Liver (tissue), 9 donors: ENCODE results near the gene PTPN14. TPM values are rescaled to one million over a fixed set of nuclear protein-coding genes. Genes with fewer than 3 reads are reported as not detected.

Source experiments
- DNase-seq: peaks from one replicate; pipeline ENCODE4 v3.0.0-alpha.2; 2017; ENCODE audit warnings: low spot score
- H3K27ac ChIP-seq, 2 donors: one replicate each; pipeline ENCODE4 v1.7.0; 2013; ENCODE audit warnings: inconsistent platforms in 2 of 2, low read length in 2 of 2, control low read depth in 1 of 2, low read depth in 1 of 2, mild to moderate bottlenecking in 1 of 2
- H3K27me3 ChIP-seq, 4 donors: one replicate each; pipeline versions ENCODE4 v1.6.1 to v1.7.0; 2013; ENCODE audit warnings: low read length in 3 of 4, inconsistent platforms in 1 of 4, mild to moderate bottlenecking in 1 of 4, moderate library complexity in 1 of 4; ENCODE audit not compliant: control insufficient read depth in 4 of 4, insufficient read depth in 4 of 4
- H3K36me3 ChIP-seq, 4 donors: one replicate each; pipeline versions ENCODE4 v1.6.1 to v1.7.0; 2013; ENCODE audit warnings: low read length in 3 of 4, mild to moderate bottlenecking in 3 of 4, low read depth in 1 of 4, moderate library complexity in 1 of 4; ENCODE audit not compliant: control insufficient read depth in 4 of 4, insufficient read depth in 3 of 4
- H3K4me1 ChIP-seq, 4 donors: one replicate each; pipeline versions ENCODE4 v1.6.1 to v1.7.0; 2013; ENCODE audit warnings: low read length in 3 of 4, mild to moderate bottlenecking in 3 of 4, moderate library complexity in 1 of 4; ENCODE audit not compliant: control insufficient read depth in 4 of 4, insufficient read depth in 4 of 4
- H3K4me3 ChIP-seq, 3 donors: one replicate each; pipeline versions ENCODE4 v1.6.1 to v1.7.0; 2013; ENCODE audit warnings: low read length in 3 of 3, control low read depth in 1 of 3, low read depth in 1 of 3, mild to moderate bottlenecking in 1 of 3
- H3K9ac ChIP-seq, 2 donors: one replicate each; pipeline ENCODE4 v1.7.0; 2013; ENCODE audit warnings: low read length in 2 of 2, mild to moderate bottlenecking in 2 of 2, moderate library complexity in 2 of 2, control low read depth in 1 of 2, low read depth in 1 of 2
- H3K9me3 ChIP-seq, 4 donors: one replicate each; pipeline versions ENCODE4 v1.6.1 to v1.7.0; 2013; ENCODE audit warnings: low read length in 3 of 4; ENCODE audit not compliant: control insufficient read depth in 4 of 4
- CTCF ChIP-seq: fragments of 150-350 bp; IDR thresholded peaks from 2 replicates; pipeline ENCODE4 v1.5.1; 2017; ENCODE audit warnings: improper control_type of control experiment, low read depth, low read length; ENCODE audit not compliant: missing input control
- EGR1 ChIP-seq, 2 donors: IDR thresholded peaks; 2 replicates each; pipeline ENCODE4 v1.6.1; 2016 to 2018; ENCODE audit warnings: antibody characterized with exemption in 2 of 2, low read depth in 2 of 2
- FOXA1 ChIP-seq: IDR thresholded peaks from 2 replicates; pipeline ENCODE4 v1.6.1; 2016; ENCODE audit warnings: antibody characterized with exemption
- FOXA2 ChIP-seq: IDR thresholded peaks from 2 replicates; pipeline ENCODE4 v1.6.1; 2016; ENCODE audit warnings: antibody characterized with exemption
- GABPA ChIP-seq, 2 donors: IDR thresholded peaks in 1 of 2; conservative IDR thresholded peaks in 1 of 2; 2 replicates each; pipeline ENCODE4 v1.6.1; 2016; ENCODE audit warnings: antibody characterized with exemption in 2 of 2, mild to moderate bottlenecking in 1 of 2, moderate library complexity in 1 of 2
- HNF4A ChIP-seq, 2 donors: conservative IDR thresholded peaks; 2 replicates each; pipeline ENCODE4 v1.6.1; 2016; ENCODE audit warnings: antibody characterized with exemption in 2 of 2, mild to moderate bottlenecking in 2 of 2
- HNF4G ChIP-seq: IDR thresholded peaks from 2 replicates; pipeline ENCODE4 v1.6.1; 2016; ENCODE audit warnings: antibody characterized with exemption
- JUND ChIP-seq, 2 donors: IDR thresholded peaks; 2 replicates each; pipeline ENCODE4 v1.6.1; 2016; ENCODE audit warnings: antibody characterized with exemption in 2 of 2
- NR2F2 ChIP-seq: IDR thresholded peaks from 2 replicates; pipeline ENCODE4 v1.6.1; 2016; ENCODE audit warnings: antibody characterized with exemption
- RAD21 ChIP-seq, 2 donors: IDR thresholded peaks; 2 replicates each; pipeline ENCODE4 v1.6.1; 2016; ENCODE audit warnings: antibody characterized with exemption in 2 of 2, mild to moderate bottlenecking in 2 of 2
- REST ChIP-seq: IDR thresholded peaks from 2 replicates; pipeline ENCODE4 v1.6.1; 2016; ENCODE audit warnings: antibody characterized with exemption, mild to moderate bottlenecking
- RXRA ChIP-seq, 2 donors: IDR thresholded peaks; 2 replicates each; pipeline ENCODE4 v1.6.1; 2017 to 2018; ENCODE audit warnings: antibody characterized with exemption in 2 of 2, mild to moderate bottlenecking in 1 of 2
- SP1 ChIP-seq: IDR thresholded peaks from 2 replicates; pipeline ENCODE4 v1.6.1; 2018; ENCODE audit warnings: antibody characterized with exemption, mild to moderate bottlenecking
- TAF1 ChIP-seq: conservative IDR thresholded peaks from 2 replicates; pipeline ENCODE4 v1.6.1; 2016; ENCODE audit warnings: antibody characterized with exemption, mild to moderate bottlenecking
- YY1 ChIP-seq: IDR thresholded peaks from 2 replicates; pipeline ENCODE4 v1.6.1; 2016; ENCODE audit warnings: antibody characterized with exemption, mild to moderate bottlenecking
- WGBS: extraction: QIAGEN DNeasy Blood & Tissue Kit; methylation state at CpG from one replicate; pipeline ENCODE4 v1.1.7; 2013; 5-methylcytosine and 5-hydroxymethylcytosine counted together
- polyA plus RNA-seq, 2 donors: library from polyadenylated mRNA; stranded (reverse) in 1 of 2; unstranded in 1 of 2; fragments of 200-250 nt in 1 of 2; fragments of >200 nt in 1 of 2; fragmentation: Nextera tagmentation in 1 of 2; extraction: Ambion mirVana in 1 of 2; gene quantifications; one replicate each; pipeline versions ENCODE4 v1.2.1 to v1.2.3, GENCODE V29; 2013 to 2015
- total RNA-seq, 2 donors: library from RNA; depleted of rRNA; stranded (reverse); fragments of >200 nt; gene quantifications; one replicate each; pipeline ENCODE4 v1.2.3, GENCODE V29; 2014
- TF ChIP-seq, protein P1 (sequence below): IDR thresholded peaks from 2 replicates; pipeline ENCODE4 v1.6.1; 2016; ENCODE audit warnings: antibody characterized with exemption
- TF ChIP-seq, protein P2 (sequence below): IDR thresholded peaks from 2 replicates; pipeline ENCODE4 v1.6.1; 2016; ENCODE audit warnings: antibody characterized with exemption
- TF ChIP-seq, protein P3 (sequence below): IDR thresholded peaks from 2 replicates; pipeline ENCODE4 v1.6.1; 2016; ENCODE audit warnings: antibody characterized with exemption
- donor health status: healthy.
- donor health status: healthy.
- donor health status: healthy.
- donor health status: healthy.
- donor health status: healthy.

Gene PTPN14
- total and polyA plus RNA-seq, 4 donors, result 0.54 to 3.2 (median 1.5) TPM

- H3K4me1 ChIP-seq, result no peaks in the 10 kb centered on the region
- no peak overlapping the region for H3K9ac ChIP-seq
- H3K27me3 ChIP-seq, result no peaks in the 10 kb centered on the region
- no peak for DNase-seq
- WGBS, result 96% methylated on average over 2 of the region's 2 CpGs
- no peaks in the 10 kb centered on the region for H3K36me3 ChIP-seq
- H3K27ac ChIP-seq, result no peak overlapping the region
- no peaks in the 10 kb centered on the region for H3K9me3 ChIP-seq
- no peak overlapping the region for H3K4me3 ChIP-seq
- TF ChIP-seq, protein P1, sequence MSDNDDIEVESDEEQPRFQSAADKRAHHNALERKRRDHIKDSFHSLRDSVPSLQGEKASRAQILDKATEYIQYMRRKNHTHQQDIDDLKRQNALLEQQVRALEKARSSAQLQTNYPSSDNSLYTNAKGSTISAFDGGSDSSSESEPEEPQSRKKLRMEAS, result no peak
- TF ChIP-seq FOXA1 (no peak), REST (no peak), RAD21 (IDR thresholded peaks at IDR 0.05) (no peak), EGR1 (IDR thresholded peaks at IDR 0.05; ENCODE audit: low read depth in 2 of 2) (no peak), GABPA (IDR thresholded peaks at IDR 0.05 in 1 of 2, conservative IDR thresholded peaks at IDR 0.05 in 1 of 2) (no peak), NR2F2 (no peak)
Measured at GRCh38 chr1:214567481-214567980, 16.1 kb upstream of the PTPN14 start.

GRCh38 chr1:214566158-214567104 lies 15.0 kb upstream of the PTPN14 start:
- WGBS, result 86% methylated on average over 3 of the region's 3 CpGs
- TF ChIP-seq FOXA2 (no peak), RAD21 (IDR thresholded peaks at IDR 0.05) (no peak), FOXA1 (no peak), NR2F2 (no peak), TAF1 (no peak), CTCF (no peak), SP1 (no peak), JUND (IDR thresholded peaks at IDR 0.05) (no peak), REST (no peak), GABPA (IDR thresholded peaks at IDR 0.05 in 1 of 2, conservative IDR thresholded peaks at IDR 0.05 in 1 of 2) (no peak), EGR1 (IDR thresholded peaks at IDR 0.05; ENCODE audit: low read depth in 2 of 2) (no peak), HNF4G (no peak), YY1 (no peak), HNF4A (conservative IDR thresholded peaks at IDR 0.05) (no peak), RXRA (IDR thresholded peaks at IDR 0.05) (no peak)
- TF ChIP-seq, protein P2, sequence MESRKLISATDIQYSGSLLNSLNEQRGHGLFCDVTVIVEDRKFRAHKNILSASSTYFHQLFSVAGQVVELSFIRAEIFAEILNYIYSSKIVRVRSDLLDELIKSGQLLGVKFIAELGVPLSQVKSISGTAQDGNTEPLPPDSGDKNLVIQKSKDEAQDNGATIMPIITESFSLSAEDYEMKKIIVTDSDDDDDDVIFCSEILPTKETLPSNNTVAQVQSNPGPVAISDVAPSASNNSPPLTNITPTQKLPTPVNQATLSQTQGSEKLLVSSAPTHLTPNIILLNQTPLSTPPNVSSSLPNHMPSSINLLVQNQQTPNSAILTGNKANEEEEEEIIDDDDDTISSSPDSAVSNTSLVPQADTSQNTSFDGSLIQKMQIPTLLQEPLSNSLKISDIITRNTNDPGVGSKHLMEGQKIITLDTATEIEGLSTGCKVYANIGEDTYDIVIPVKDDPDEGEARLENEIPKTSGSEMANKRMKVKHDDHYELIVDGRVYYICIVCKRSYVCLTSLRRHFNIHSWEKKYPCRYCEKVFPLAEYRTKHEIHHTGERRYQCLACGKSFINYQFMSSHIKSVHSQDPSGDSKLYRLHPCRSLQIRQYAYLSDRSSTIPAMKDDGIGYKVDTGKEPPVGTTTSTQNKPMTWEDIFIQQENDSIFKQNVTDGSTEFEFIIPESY, result no peak
- TF ChIP-seq, protein P3, sequence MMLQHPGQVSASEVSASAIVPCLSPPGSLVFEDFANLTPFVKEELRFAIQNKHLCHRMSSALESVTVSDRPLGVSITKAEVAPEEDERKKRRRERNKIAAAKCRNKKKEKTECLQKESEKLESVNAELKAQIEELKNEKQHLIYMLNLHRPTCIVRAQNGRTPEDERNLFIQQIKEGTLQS, result no peak
- TF ChIP-seq, protein P1, result no peak
- no peaks in the 10 kb centered on the region for H3K4me1 ChIP-seq
- H3K27ac ChIP-seq, result no peak overlapping the region
- no peaks in the 10 kb centered on the region for H3K36me3 ChIP-seq
- H3K4me3 ChIP-seq, result no peak overlapping the region
- H3K9ac ChIP-seq, result no peak overlapping the region
- H3K27me3 ChIP-seq, result no peaks in the 10 kb centered on the region
- no peaks in the 10 kb centered on the region for H3K9me3 ChIP-seq
- DNase-seq, result no peak
